Type B pancreatic cell (in vitro differentiated cells): ENCODE results near the gene METTL24. TPM values are rescaled to one million over a fixed set of nuclear protein-coding genes. Genes with fewer than 3 reads are reported as not detected.
"Not testable (repeated sequence)": the region's sequence is repeated elsewhere in the genome, so short reads cannot be mapped to it uniquely, and the experiment has no call there.

ENCODE experiments used
- DNase-seq: peaks from one replicate; pipeline ENCODE4 v3.0.0; 2021; ENCODE audit warnings: mixed read lengths; ENCODE audit not compliant: unreplicated experiment; ENCODE audit errors: extremely low spot score
- H3K27ac Mint-ChIP-seq: 2 replicates; pipeline ENCODE4 v1.8.0; 2021; ENCODE audit warnings: mild to moderate bottlenecking, mixed read lengths
- H3K27me3 Mint-ChIP-seq: 2 replicates; pipeline ENCODE4 v1.8.0; 2021; ENCODE audit warnings: mixed read lengths
- H3K36me3 Mint-ChIP-seq: 2 replicates; pipeline ENCODE4 v1.8.0; 2021; ENCODE audit warnings: mixed read lengths
- H3K4me1 Mint-ChIP-seq: one replicate; pipeline ENCODE4 v1.8.0; 2021; ENCODE audit warnings: mixed read lengths; ENCODE audit not compliant: unreplicated experiment
- H3K4me3 Mint-ChIP-seq: 2 replicates; pipeline ENCODE4 v1.8.0; 2021; ENCODE audit warnings: mild to moderate bottlenecking, mixed read lengths
- H3K9me3 Mint-ChIP-seq: 2 replicates; pipeline ENCODE4 v1.8.0; 2021; ENCODE audit warnings: mixed read lengths
- total RNA-seq: library from RNA; stranded (reverse); gene quantifications from 2 replicates; pipeline ENCODE4 v1.2.1, GENCODE V29; 2021; ENCODE audit warnings: low replicate concordance
- TF ChIP-seq, protein P1 (sequence below): fragments of 200-600 bp; sonication (generic); conservative IDR thresholded peaks from 2 replicates; pipeline ENCODE4 v1.5.0; 2021; ENCODE audit warnings: antibody characterized with exemption, mild to moderate bottlenecking

Gene METTL24
- total RNA-seq, 1 donor from 2014 or later: 10.0 TPM

DNA sequence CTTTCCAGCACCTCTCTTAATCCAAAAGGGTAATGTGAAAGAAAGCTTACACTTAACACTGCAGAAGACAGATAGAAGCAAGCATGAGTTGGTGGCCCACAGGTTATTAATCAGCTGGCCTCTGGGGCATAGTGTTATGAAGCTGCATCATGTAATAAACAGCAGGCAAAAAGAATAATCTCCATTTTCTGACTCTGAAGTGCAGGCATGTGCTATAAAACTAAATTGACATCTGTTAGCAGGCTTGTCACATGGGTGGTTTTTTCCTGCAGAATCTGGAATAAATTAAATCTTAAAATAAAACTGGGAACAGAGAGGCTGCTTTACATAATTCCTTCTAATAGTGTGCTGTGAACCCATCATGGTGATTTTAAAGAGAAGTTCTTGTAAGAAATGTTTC lies 73.3 kb downstream of the METTL24 start:
- H3K4me3 Mint-ChIP-seq: no peak overlapping the region
- TF ChIP-seq, protein P1, sequence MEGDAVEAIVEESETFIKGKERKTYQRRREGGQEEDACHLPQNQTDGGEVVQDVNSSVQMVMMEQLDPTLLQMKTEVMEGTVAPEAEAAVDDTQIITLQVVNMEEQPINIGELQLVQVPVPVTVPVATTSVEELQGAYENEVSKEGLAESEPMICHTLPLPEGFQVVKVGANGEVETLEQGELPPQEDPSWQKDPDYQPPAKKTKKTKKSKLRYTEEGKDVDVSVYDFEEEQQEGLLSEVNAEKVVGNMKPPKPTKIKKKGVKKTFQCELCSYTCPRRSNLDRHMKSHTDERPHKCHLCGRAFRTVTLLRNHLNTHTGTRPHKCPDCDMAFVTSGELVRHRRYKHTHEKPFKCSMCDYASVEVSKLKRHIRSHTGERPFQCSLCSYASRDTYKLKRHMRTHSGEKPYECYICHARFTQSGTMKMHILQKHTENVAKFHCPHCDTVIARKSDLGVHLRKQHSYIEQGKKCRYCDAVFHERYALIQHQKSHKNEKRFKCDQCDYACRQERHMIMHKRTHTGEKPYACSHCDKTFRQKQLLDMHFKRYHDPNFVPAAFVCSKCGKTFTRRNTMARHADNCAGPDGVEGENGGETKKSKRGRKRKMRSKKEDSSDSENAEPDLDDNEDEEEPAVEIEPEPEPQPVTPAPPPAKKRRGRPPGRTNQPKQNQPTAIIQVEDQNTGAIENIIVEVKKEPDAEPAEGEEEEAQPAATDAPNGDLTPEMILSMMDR: no peak
- H3K4me1 Mint-ChIP-seq: peaks cover 22% of the 10 kb centered on the region
- no peaks in the 10 kb centered on the region for H3K36me3 Mint-ChIP-seq
- no peaks in the 10 kb centered on the region for H3K27me3 Mint-ChIP-seq
- H3K27ac Mint-ChIP-seq: no peak overlapping the region
- no peak for DNase-seq
- H3K9me3 Mint-ChIP-seq: no peaks in the 10 kb centered on the region

DNA sequence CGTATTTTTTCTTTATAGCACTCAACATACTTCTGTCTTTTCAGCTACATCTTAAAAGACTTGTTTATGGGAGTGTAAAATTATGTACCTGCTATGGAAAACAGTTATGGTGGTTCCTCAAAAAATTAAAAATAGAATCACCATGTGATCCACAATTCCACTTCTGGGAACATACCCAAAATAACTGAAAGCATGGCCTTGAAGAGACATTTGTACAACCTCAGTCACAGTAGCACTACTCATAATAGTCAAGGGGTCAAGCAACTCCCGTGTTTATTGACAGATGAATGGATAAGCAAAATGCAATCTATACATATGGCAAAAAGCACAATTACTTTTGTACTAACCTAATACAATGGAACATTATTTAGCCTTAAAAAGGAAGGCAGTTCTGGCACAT lies 74.5 kb downstream of the METTL24 start:
- TF ChIP-seq, protein P1: no peak
- H3K4me3 Mint-ChIP-seq: no peak overlapping the region
- DNase-seq: no peak
- H3K36me3 Mint-ChIP-seq: no peaks in the 10 kb centered on the region
- no peaks in the 10 kb centered on the region for H3K9me3 Mint-ChIP-seq
- no peak overlapping the region for H3K27ac Mint-ChIP-seq
- peaks cover 22% of the 10 kb centered on the region for H3K4me1 Mint-ChIP-seq
- H3K27me3 Mint-ChIP-seq: no peaks in the 10 kb centered on the region

DNA sequence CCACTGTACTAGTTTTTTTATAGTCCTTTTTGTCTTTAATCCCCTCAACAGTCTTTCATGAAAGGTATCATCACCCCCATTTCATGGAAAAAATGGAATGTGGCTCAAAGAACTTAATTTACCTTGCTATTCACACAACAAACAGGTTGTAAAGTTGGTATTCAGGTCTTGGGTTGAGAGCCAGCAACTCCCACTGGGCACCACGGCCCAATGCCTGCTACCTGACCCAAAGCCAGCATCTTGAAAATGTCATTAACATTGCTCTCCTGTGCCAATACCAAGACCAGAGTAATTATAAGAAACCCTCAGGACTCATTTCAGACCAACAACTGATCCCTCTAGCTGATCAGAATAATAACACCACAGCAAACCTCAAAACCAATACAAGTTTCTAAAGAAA lies 75.7 kb downstream of the METTL24 start:
- Mint-ChIP-seq H3K4me3 (no peak overlapping the region), H3K27me3 (no peaks in the 10 kb centered on the region), H3K9me3 (no peaks in the 10 kb centered on the region), H3K36me3 (no peaks in the 10 kb centered on the region), H3K27ac (no peak overlapping the region), H3K4me1 (peaks cover 29% of the 10 kb centered on the region)
- DNase-seq: no peak
- TF ChIP-seq, protein P1: no peak

DNA sequence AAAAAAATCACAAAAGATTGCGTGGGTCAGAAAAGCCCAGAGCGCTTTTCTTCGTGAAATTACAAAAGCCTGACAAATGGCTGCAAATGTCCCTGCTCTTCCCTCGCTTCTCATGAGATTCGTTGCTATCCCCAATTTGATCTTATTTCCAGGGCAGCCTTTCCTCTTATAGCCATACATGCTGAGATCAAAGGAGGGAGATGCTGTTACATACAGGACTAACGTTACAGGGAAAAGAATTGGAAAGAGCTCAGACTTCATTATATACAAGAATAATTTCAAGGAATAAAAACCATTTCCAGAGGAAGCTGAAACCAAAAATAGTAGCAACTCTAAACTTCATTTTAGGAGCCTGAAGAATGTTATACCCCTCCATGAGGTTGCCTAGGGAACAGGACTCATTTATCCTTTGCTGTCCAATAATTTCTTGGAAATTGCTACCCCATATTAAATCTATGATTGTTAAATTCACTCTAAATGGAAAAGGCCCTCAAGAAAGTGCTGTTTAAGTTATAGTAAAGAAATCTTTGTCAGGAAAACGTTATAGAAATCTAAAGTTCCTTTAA lies 81.0 kb downstream of the METTL24 start:
- Mint-ChIP-seq H3K9me3 (peaks cover 3% of the 10 kb centered on the region), H3K27ac (no peak overlapping the region), H3K27me3 (no peaks in the 10 kb centered on the region), H3K4me1 (peaks cover 18% of the 10 kb centered on the region), H3K4me3 (no peak overlapping the region), H3K36me3 (peaks cover 4% of the 10 kb centered on the region)
- TF ChIP-seq, protein P1: no peak
- no peak for DNase-seq

DNA sequence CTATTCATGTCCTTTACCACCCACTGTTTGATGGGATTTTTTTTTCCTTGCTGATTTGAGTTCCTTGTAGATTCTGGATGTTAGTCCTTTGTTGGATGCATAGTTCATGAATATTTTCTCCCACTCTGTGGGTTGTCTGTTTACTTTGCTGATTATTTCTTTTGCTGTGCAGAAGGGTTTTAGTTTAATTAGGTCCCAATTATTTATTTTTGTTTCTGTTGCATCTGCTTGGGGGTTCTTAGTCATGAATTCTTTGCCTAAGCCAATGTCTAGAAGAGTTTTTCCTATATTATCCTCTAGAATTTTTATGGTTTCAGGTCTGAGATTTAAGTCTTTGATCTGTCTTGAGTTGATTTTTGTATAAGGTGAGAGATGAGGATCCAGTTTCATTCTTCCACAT lies 85.4 kb downstream of the METTL24 start:
- H3K4me3 Mint-ChIP-seq, H3K27ac Mint-ChIP-seq, H3K27me3 Mint-ChIP-seq, H3K9me3 Mint-ChIP-seq, DNase-seq, H3K36me3 Mint-ChIP-seq: not testable (repeated sequence)
- H3K4me1 Mint-ChIP-seq: peaks cover 22% of the 10 kb centered on the region

DNA sequence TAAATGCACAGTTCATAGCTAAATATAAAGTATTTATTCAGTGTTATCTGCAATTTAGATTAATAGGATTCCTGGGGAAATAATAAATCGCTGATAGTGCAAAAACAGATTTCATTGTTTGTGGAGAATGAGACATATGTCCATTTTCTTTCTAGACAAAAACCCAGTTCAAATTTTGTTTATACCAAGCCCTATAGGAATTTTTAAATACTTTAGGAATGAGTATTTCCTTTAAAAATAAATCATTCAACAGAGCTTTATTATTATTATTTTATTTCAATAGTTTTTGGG lies 86.5 kb downstream of the METTL24 start:
- Mint-ChIP-seq H3K4me3 (no peak overlapping the region), H3K27ac (no peak overlapping the region), H3K4me1 (peaks cover 13% of the 10 kb centered on the region), H3K36me3 (peaks cover 4% of the 10 kb centered on the region), H3K27me3 (no peaks in the 10 kb centered on the region), H3K9me3 (peaks cover 3% of the 10 kb centered on the region)
- DNase-seq: no peak
- TF ChIP-seq, protein P1: no peak
